Embryonic facial prominence (tissue), 1 donor: Measurements from ENCODE around the gene TASP1.
"Not testable (repeated sequence)": the region's sequence is repeated elsewhere in the genome, so short reads cannot be mapped to it uniquely, and the experiment has no call there.

Experiments
- DNase-seq: peaks from one replicate; pipeline ENCODE4 v3.0.0-alpha.2; 2016; ENCODE audit errors: extremely low spot score

TASP1 gene

DNA sequence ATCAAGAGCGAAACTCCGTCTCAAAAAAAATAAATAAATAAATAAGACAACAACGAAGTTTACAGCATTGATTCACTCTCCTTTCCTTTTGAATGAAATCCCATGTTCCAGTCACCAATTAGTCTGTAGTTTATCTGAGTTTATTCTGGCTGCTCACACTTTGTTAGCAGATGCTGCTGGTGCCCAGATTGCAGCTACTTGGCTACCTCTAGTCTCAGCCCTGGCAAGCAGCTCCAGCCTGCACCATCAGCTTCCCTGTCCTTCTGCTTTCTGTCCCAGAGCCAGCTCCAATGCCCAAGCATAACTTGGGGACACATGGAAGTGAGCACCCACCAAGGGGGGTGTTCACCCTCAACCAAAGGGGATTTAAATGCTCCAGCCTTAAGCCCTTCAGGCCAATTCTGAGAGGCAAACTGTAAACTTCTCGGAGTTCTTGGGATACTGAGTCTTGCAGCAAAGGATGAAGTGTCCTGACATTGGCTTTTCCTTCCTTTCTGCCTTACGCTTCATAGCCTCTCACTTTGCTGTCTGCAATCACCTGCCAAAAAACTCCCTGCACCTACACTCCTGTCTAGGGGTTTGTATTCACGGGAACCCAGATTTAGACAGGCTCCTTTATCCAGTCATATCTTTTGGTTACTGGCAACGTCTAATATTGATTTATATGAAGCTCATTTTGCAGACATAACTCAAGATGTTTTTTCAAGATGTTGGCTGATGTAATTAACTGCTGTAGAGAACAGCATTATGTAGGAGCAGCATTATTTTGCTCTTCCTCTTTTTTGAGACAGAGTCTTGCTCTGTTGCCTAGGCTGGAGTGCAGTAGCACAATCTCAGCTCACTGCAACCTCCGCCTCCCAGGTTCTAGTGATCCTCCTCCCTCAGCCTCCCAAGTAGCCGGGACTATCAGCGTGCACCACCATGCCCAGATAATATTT is 9.8 kb upstream of the TASP1 start:
- DNase-seq, result no peak

DNA sequence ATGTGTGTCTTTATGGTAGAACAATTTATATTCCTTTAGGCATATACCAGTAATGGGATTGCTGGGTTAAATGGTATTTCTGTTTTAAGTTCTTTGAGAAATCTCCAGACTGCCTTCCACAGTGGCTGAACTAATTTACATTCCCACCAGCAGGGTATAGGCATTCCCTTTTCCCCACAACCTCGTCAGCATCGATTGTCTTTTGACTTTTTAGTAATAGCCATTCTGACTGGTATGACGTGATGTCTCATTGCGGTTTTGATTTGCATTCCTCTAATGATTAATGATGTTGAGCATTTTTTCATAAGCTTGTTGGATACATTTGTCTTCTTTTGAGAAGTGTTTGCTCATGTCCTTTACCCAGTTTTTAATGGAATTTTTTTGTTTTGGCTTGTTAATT is 5.3 kb upstream of the TASP1 start:
- no peak for DNase-seq

GRCh38 chr20:13639150-13639497 is 392 bp upstream of the TASP1 start:
- no peak for DNase-seq

- no peak for DNase-seq
Observed at GRCh38 chr20:13638162-13638495, 603 bp downstream of the TASP1 start.

GRCh38 chr20:13632431-13632830 is 6.3 kb downstream of the TASP1 start:
- no peak for DNase-seq

DNA sequence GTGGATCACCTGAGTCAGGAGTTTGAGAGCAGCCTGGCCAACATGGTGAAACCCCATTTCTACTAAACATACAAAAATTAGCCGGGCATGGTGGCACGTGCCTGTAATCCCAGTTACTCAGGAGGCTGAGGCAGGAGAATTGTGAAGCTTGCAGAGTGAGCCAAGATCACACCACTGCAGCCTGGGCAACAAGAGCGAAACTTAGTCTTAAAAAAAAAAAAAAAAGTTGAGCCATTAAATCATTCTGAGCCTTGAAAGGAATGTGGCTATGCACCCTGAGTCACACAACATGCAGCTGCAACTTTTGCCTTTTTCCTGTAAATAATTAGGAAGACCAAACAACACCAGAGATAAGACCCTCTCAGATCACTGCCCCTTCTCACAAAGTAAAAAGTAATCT is 11.2 kb downstream of the TASP1 start:
- not testable (repeated sequence) for DNase-seq

DNA sequence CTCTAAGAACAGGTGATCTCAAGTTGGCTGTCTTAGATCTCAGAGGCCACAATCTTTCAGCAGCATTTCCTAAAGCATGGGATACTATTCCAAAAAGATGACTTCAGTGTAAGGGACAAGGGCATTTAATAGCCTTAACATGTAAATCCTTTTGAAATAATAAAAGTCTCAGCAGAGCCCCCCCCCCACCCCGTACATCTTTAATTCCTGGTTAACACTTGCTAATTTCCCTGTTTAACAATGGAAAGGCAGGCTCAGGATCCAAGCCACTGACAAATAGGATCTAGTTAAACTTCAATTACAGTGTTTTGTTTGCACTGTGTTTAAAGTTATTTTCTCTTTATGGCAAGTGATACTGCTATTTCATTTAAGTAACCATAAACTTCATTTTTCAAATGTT is 12.0 kb downstream of the TASP1 start:
- DNase-seq, result no peak

GRCh38 chr20:13625304-13625979 is 13.3 kb downstream of the TASP1 start:
- DNase-seq, result no peak

- DNase-seq, result not testable (repeated sequence)
Observed at GRCh38 chr20:13619415-13619814, 19.3 kb downstream of the TASP1 start.

- not testable (repeated sequence) for DNase-seq
Observed at GRCh38 chr20:13618456-13618855, 20.3 kb downstream of the TASP1 start.

- DNase-seq, result not testable (repeated sequence)
Observed at GRCh38 chr20:13617585-13617984, 21.1 kb downstream of the TASP1 start.

DNA sequence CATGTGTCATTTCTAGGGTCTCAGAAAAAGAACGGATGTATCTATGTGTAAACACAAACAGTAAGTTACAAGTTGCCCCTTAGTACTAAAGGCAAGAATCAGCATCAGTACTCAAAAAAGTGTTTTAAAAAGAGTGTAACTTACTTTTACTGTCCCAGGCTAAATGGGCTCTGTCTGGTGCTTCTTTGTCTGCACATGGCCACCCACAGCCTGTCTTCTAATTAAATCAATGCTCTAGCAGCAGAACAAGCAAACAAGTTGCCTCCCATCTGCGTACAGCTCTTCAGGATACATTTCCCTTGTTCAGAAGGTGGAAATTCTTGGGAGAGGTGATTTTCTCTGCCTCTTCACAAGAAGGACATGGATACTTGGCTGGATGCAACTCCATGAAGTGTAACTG is 22.0 kb downstream of the TASP1 start:
- not testable (repeated sequence) for DNase-seq

DNA sequence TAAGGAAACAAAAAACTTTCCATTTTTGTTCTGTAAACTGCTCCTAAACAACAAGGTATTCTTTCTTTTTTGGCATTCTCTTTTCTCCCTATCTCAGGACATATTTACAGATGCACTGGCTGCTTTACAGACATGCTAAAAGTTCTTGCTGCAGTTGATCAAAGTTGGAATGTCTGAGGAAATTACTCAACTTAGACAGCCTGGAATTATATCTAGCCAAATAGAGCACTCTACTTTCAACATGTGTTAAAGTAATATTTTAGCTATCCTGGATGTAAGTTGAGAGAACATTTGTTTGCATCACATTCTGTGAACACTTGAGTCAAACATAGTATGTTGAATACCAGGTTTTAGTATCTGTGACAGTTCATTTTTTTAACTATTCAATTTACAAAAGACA is 24.8 kb downstream of the TASP1 start:
- DNase-seq, result no peak

DNA sequence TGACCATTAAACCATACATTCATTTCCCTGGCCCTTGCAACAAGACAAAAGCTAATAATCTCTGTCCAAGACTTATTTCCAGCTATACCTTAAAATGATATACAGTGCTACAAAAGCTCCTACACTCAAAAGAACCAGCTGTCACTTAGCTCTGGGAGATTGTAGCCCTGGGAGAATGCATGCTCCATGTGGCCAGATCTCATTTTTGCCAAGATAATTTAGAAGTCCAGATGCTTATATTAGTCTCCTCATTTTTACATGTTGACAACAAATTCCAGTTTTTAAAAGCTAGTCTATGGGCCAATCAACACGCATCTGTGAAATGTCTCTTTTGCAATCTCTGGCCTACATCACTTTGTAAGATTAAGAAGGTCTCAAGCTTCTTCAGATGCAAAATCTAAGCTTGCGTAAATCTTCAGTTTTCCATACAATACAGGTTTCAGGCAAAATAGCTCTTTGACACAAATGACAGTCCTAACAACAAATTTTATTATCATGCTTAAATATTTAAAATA is 27.1 kb downstream of the TASP1 start:
- DNase-seq, result no peak

DNA sequence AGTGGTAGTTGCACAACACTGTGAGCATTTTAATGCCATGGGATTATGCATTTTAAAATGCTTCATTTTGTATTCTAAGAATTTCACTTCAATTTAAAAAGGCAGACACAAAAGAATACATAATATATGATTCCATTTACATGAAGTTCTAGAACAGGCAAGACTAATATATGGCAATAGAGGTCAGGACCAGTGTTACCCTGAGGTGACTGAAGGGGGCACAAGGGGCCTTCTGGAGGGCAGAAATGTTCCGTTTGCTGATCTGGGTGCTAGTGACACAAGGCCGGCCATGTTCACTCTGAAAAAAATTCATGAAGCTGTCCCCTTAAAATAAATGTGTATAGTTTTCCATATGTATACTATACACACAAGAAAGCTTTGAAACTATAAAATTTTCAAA is 28.5 kb downstream of the TASP1 start:
- DNase-seq, result no peak

- DNase-seq, result no peak
Observed at GRCh38 chr20:13608066-13608465, 30.7 kb downstream of the TASP1 start.

GRCh38 chr20:13593423-13593822 is 45.3 kb downstream of the TASP1 start:
- DNase-seq, result not testable (repeated sequence)

- no peak for DNase-seq
Observed at GRCh38 chr20:13588049-13588448, 50.7 kb downstream of the TASP1 start.

- DNase-seq, result no peak
Observed at GRCh38 chr20:13587370-13587769, 51.4 kb downstream of the TASP1 start.

DNA sequence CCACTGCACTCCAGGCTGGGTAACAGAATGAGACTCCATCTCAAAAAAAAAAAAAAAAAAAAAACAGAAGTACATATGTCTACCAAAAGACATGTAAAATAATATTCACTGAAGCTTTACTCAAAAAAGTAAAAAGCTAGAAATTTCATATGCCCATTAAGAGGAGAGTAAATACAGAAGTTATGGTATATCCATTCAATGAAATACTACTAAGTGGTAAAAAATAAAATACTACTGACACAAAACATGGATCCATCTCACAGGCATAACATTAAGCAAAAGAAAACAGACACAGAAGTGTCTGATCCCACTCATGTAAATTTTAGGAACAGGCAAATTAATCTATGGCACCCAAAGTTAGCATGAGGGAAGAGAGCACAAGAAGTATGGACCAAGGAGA is 52.6 kb downstream of the TASP1 start:
- no peak for DNase-seq

DNA sequence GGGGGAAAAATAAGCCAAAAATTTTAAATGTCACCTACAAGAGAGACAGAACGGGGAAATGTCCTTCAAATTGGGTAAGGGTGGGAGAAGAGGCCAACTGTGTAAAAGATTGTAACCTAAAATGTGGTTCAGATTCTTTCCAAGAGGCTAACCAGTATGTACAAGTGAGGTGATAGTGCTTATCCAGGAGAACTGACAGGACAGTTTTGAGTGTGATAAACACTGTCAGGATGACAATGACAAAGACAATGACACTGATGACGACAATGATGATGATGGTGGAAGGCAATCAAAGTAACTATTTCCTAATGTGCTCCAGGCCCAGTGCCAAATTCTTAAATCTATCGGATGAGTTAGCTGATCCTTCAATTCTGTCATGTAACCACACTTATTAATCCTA is 57.3 kb downstream of the TASP1 start:
- no peak for DNase-seq

DNA sequence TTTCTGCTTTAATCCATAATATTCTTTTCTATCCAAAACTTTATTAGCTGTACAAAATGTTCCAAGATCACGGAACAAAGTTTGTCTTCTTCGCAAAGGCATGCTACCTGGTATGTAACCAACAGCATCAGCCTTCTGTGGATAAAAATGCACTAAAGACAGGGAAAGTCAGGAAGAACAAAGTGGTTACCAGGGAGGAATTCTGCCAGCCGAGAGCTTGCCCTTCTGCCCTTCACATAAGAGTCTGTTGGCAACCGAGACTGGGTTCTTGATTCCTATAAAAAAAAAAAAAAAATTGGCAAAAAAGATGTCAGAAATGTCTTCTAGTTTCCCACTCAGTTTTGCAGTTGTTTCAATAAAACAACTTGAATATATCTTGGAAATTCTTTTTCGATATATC is 58.0 kb downstream of the TASP1 start:
- DNase-seq, result no peak

DNA sequence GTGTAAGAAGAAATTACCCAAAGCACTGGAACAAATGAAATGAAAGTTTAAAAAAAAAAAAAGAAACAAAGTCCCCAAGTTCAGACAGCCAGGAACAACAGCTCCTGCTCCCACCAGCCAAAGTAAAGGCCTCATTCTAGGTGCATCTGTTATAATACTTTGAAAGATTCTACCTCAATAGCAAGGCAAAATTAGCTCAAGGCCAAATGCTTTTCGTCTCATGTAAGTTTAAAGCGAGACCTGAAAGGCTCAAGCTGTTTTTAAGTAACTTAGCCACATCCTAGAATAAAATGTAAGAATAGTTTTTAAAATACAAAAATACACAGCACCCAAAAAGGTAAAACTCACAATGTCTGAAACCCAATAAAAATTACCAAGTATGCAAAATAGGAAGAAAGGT is 64.7 kb downstream of the TASP1 start:
- DNase-seq, result no peak
